Keratinocyte (primary cell): ENCODE results near the gene ZNF516. TPM values are rescaled to one million over a fixed set of nuclear protein-coding genes. Genes with fewer than 3 reads are reported as not detected.

Source experiments
- DNase-seq: peaks from one replicate; pipeline ENCODE4 v3.0.0-alpha.2; 2011; ENCODE audit warnings: low read depth, missing footprints, low spot score
- FAIRE-seq: peaks from 2 replicates; lab custom pipeline; 2011; peaks lifted over from hg19 to GRCh38; lab: Jason Lieb, UNC
- H2AFZ ChIP-seq: 2 replicates; pipeline ENCODE4 v1.6.0; 2012; ENCODE audit warnings: low read length, control low read depth, inconsistent platforms; ENCODE audit not compliant: control insufficient read depth
- H3K27ac ChIP-seq: 2 replicates; pipeline ENCODE4 v1.5.1; 2011; ENCODE audit warnings: low read length; ENCODE audit not compliant: control insufficient read depth, insufficient read depth
- H3K27me3 ChIP-seq: 3 replicates; pipeline ENCODE4 v1.6.0; 2011; ENCODE audit warnings: low read length; ENCODE audit not compliant: control insufficient read depth, insufficient read depth; ENCODE audit errors: extremely low read depth
- H3K36me3 ChIP-seq, 2 experiments: 2 replicates in 1 of 2; 3 replicates in 1 of 2; pipeline ENCODE4 v1.5.1; 2011; ENCODE audit warnings: low read length in 2 of 2, mild to moderate bottlenecking in 1 of 2; ENCODE audit not compliant: control insufficient read depth in 2 of 2, insufficient read depth in 2 of 2; ENCODE audit errors: extremely low read depth in 1 of 2
- H3K4me1 ChIP-seq: 3 replicates; pipeline ENCODE4 v1.5.1; 2011; ENCODE audit warnings: low read length; ENCODE audit not compliant: control insufficient read depth, insufficient read depth; ENCODE audit errors: extremely low read depth
- H3K4me2 ChIP-seq: 3 replicates; pipeline ENCODE4 v1.6.0; 2011; ENCODE audit warnings: low read depth, low read length; ENCODE audit not compliant: control insufficient read depth, insufficient read depth; ENCODE audit errors: extremely low read depth
- H3K4me3 ChIP-seq, 3 experiments: fragments of 200-600 bp in 1 of 3; sonication (generic) in 1 of 3; 2 replicates in 2 of 3; 3 replicates in 1 of 3; pipeline ENCODE4 v1.5.1; 2011 to 2016; ENCODE audit warnings: low read length in 3 of 3, mild to moderate bottlenecking in 3 of 3, control low read depth in 2 of 3, inconsistent platforms in 1 of 3, low read depth in 1 of 3, mixed read lengths in 1 of 3, mixed run types in 1 of 3, moderate library complexity in 1 of 3; ENCODE audit not compliant: control insufficient read depth in 2 of 3, insufficient read depth in 2 of 3; ENCODE audit errors: extremely low read depth in 1 of 3
- H3K79me2 ChIP-seq: 2 replicates; pipeline ENCODE4 v1.6.0; 2012; ENCODE audit warnings: low read length; ENCODE audit not compliant: control insufficient read depth, insufficient read depth
- H3K9ac ChIP-seq: 3 replicates; pipeline ENCODE4 v1.6.0; 2011; ENCODE audit warnings: low read length; ENCODE audit not compliant: control insufficient read depth, insufficient read depth; ENCODE audit errors: extremely low read depth
- H3K9me1 ChIP-seq: 3 replicates; pipeline ENCODE4 v1.6.0; 2011; ENCODE audit warnings: low read length; ENCODE audit not compliant: control insufficient read depth, insufficient read depth; ENCODE audit errors: extremely low read depth
- H3K9me3 ChIP-seq: 2 replicates; pipeline ENCODE4 v1.5.1; 2012; ENCODE audit warnings: low read depth, low read length; ENCODE audit not compliant: control insufficient read depth
- H4K20me1 ChIP-seq: 3 replicates; pipeline ENCODE4 v1.6.0; 2011; ENCODE audit warnings: low read length; ENCODE audit not compliant: control insufficient read depth, insufficient read depth; ENCODE audit errors: extremely low read depth
- CTCF ChIP-seq, 3 experiments: IDR thresholded peaks in 1 of 3; conservative IDR thresholded peaks in 1 of 3; optimal IDR thresholded peaks in 1 of 3; 2 replicates in 2 of 3; 3 replicates in 1 of 3; pipeline versions ENCODE3 to v1.5.1; 2011; ENCODE audit warnings: low read length in 3 of 3, mild to moderate bottlenecking in 3 of 3, moderate library complexity in 2 of 3, control low read depth in 1 of 3, inconsistent platforms in 1 of 3; ENCODE audit not compliant: insufficient read depth in 2 of 3; ENCODE audit errors: extremely low read depth in 1 of 3
- EZH2 ChIP-seq: IDR thresholded peaks from one replicate; pipeline ENCODE4 v1.6.1; 2012; ENCODE audit warnings: inconsistent platforms, mild to moderate bottlenecking, low read length, moderate library complexity
- dilution Hi-C: fragments of 300-500 bp; cut with MboI; formaldehyde crosslinking; loops from one replicate; pipeline ENCODE4 v1.7.0; 2020; ENCODE audit warnings: low sequenced_read_pairs; ENCODE audit not compliant: extremely low pct_ligation_motif_present
- polyA plus RNA-seq, 5 experiments: library from polyadenylated mRNA; depleted of rRNA in 3 of 5; stranded (reverse) in 3 of 5; stranded (forward) in 1 of 5; unstranded in 1 of 5; fragments of >200 nt; gene quantifications; 1 replicate in 1 of 5; 2 replicates in 3 of 5; 3 replicates in 1 of 5; pipeline versions ENCODE4 v1.2.1 to v1.2.3, GENCODE V29; 2011 to 2012; ENCODE audit warnings: missing spikeins in 2 of 5, low read depth in 1 of 5, low replicate concordance in 1 of 5

The ZNF516 gene
- polyA plus RNA-seq, 1 donor (not counting 4 experiments of a cell fraction or from before 2014, with no cell fraction given): 9.3 TPM

GRCh38 chr18:76442413-76443171 is 52.5 kb downstream of the ZNF516 start:
- Histone ChIP-seq H2AFZ (no peak overlapping the region), H3K4me1 (peaks cover 14% of the 10 kb centered on the region), H3K36me3 (peaks cover 4 to 10% of the 10 kb centered on the region in 2 experiments), H3K27ac (no peak overlapping the region), H3K9me3 (no peaks in the 10 kb centered on the region), H3K27me3 (no peaks in the 10 kb centered on the region), H3K9ac (no peak overlapping the region), H4K20me1 (peaks cover 17% of the 10 kb centered on the region), H3K4me3 (no peak overlapping the region), H3K4me2 (no peak overlapping the region), H3K9me1 (no peaks in the 10 kb centered on the region), H3K79me2 (peaks cover 60% of the 10 kb centered on the region)
- TF ChIP-seq CTCF (optimal IDR thresholded peaks at IDR 0.05 in 1 of 3, IDR thresholded peaks at IDR 0.05 in 1 of 3, conservative IDR thresholded peaks at IDR 0.05 in 1 of 3; ENCODE audit: extremely low read depth in 1 of 3, insufficient read depth in 2 of 3, low read length in 3 of 3) (no peak), EZH2 (no peak)
- no peak for DNase-seq
- FAIRE-seq: no peak
- dilution Hi-C loops: no loop called here

DNA sequence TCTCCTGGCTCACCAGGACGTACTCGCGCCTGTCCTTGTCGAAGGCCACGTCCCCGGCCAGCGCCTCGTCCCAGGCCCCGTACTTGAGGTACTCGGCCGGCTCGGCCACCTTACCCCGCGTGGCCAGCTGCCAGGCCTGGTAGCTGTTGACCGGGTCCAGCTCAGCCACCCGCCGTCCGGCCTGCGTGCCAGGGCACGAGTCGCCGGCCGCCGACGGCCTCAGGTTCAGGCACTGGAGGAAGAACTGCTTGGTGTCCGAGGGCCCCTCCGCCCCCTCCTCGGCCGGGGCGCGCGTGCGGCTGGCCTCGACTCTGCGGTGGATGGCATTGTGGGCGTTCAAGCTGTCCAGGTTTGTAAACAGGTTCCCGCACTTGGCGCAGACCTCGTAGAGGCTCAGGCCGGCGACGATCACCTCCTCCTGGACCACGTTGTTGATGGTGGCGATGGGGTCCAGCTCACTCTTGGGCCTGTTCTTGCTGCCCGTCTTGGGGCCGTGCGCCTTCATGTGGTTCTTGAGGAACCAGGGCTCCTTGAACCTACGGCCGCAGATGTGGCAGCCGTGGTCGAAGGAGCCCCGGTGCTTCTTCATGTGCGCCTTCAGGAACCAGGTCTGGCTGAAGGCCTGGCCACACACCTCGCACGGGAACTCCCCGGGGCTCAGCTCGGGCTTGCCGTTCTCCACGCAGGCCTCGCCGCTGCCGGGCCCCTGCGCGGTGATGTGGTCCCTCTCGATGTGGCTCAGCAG is 53.2 kb downstream of the ZNF516 start:
- Histone ChIP-seq H3K9ac (no peak overlapping the region), H3K79me2 (peaks cover 56% of the 10 kb centered on the region), H3K9me1 (no peaks in the 10 kb centered on the region), H3K9me3 (no peaks in the 10 kb centered on the region), H3K4me1 (peaks cover 14% of the 10 kb centered on the region), H2AFZ (no peak overlapping the region), H4K20me1 (peaks cover 17% of the 10 kb centered on the region), H3K27me3 (no peaks in the 10 kb centered on the region), H3K4me3 (no peak overlapping the region), H3K36me3 (peaks cover 4 to 9% of the 10 kb centered on the region in 2 experiments), H3K4me2 (no peak overlapping the region), H3K27ac (no peak overlapping the region)
- dilution Hi-C loops: no loop called here
- TF ChIP-seq EZH2 (no peak), CTCF (optimal IDR thresholded peaks at IDR 0.05 in 1 of 3, IDR thresholded peaks at IDR 0.05 in 1 of 3, conservative IDR thresholded peaks at IDR 0.05 in 1 of 3; ENCODE audit: extremely low read depth in 1 of 3, insufficient read depth in 2 of 3, low read length in 3 of 3) (no peak)
- FAIRE-seq (no peak), DNase-seq (no peak)
